ENCODE measurements around the gene SHANK3.
A peak's percentile ranks its signal among the peaks of the same experiment; 100 is the strongest.

SHANK3 gene

DNA sequence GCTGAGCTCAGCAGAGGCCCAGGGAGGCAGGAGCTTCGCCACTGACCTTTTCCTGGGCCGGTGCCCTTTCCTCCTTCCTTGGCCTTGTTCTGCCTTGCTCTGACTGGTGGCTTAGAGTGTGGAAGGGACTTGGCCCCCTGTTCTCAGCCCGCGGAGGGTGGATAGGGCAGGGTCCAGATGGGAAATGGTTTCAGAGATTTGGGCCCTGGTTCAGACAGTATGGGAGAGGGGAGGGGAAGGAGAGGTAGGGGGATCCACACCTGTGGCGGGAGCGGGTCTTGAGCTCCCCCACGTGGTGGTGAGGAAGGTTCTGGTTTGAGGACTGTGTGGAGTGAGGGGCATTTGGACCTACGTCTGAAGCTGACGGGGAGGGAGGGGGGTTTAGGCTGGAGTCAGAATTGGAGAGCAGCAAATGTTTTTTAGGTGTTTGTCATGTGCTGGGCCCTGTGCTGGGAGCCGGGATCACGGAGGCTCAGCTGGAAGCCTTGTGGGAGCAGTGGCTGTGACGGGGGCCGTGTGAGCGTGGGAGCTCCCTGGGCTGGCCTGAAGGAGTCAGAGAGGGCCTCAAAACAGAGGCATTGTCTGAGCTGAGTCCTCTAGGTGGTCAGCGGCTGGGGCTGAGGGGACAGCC lies 27.2 kb downstream of the SHANK3 start:
- no peak overlapping the region for H3K4me3 ChIP-seq (ENCODE audit: low read depth, low read length)
- no peak for DNase-seq (ENCODE audit: low read depth)
- TF ChIP-seq, protein P1, sequence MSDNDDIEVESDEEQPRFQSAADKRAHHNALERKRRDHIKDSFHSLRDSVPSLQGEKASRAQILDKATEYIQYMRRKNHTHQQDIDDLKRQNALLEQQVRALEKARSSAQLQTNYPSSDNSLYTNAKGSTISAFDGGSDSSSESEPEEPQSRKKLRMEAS (IDR thresholded peaks at IDR 0.05; ENCODE audit: low read depth, low read length) = no peak
- TF ChIP-seq, protein P2, sequence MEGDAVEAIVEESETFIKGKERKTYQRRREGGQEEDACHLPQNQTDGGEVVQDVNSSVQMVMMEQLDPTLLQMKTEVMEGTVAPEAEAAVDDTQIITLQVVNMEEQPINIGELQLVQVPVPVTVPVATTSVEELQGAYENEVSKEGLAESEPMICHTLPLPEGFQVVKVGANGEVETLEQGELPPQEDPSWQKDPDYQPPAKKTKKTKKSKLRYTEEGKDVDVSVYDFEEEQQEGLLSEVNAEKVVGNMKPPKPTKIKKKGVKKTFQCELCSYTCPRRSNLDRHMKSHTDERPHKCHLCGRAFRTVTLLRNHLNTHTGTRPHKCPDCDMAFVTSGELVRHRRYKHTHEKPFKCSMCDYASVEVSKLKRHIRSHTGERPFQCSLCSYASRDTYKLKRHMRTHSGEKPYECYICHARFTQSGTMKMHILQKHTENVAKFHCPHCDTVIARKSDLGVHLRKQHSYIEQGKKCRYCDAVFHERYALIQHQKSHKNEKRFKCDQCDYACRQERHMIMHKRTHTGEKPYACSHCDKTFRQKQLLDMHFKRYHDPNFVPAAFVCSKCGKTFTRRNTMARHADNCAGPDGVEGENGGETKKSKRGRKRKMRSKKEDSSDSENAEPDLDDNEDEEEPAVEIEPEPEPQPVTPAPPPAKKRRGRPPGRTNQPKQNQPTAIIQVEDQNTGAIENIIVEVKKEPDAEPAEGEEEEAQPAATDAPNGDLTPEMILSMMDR (IDR thresholded peaks at IDR 0.05; ENCODE audit: low read depth, low read length) = peak; percentile 3

DNA sequence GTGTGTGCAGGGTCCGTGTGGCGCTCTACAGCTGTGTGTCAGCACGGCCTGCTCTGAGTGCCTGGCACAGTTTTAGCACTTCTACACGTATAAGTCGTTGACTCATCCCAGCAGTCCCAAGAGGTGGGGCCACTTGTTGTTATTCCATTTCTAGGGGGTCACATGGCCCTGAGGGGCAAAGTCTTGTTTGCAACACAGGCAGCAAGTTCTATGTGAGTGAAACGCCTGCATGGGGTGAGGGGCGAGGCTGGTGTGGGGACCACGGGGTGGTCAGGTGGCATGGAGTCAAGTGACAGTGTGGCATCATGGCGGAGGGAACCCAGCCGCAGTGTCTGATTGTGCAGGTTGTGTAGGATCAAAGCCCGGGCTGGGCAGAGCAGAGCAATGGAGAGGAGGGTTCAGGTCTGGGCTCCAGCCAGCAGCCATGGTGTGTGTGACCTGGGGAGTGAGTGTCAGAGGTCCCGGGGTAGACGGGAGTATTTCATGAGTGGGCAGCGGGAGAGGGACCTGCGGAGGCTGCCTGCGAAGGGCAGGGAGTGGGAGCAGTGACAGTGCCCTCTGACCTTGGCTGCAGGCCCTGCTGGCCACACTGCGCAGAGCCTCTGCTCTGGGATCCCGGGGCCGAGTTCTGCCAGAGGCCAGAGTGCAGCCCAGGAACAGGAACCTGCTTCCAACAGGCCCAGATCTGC lies 27.9 kb downstream of the SHANK3 start:
- TF ChIP-seq MYC (IDR thresholded peaks at IDR 0.05; ENCODE audit: low read depth, low read length) (no peak), POLR2A (IDR thresholded peaks at IDR 0.05; ENCODE audit: extremely low read depth, insufficient read length) (no peak)
- TF ChIP-seq, protein P2 (IDR thresholded peaks at IDR 0.05; ENCODE audit: low read depth, low read length) = no peak
- no peak for DNase-seq (ENCODE audit: low read depth)
- H3K4me3 ChIP-seq (ENCODE audit: low read depth, low read length) = no peak overlapping the region

DNA sequence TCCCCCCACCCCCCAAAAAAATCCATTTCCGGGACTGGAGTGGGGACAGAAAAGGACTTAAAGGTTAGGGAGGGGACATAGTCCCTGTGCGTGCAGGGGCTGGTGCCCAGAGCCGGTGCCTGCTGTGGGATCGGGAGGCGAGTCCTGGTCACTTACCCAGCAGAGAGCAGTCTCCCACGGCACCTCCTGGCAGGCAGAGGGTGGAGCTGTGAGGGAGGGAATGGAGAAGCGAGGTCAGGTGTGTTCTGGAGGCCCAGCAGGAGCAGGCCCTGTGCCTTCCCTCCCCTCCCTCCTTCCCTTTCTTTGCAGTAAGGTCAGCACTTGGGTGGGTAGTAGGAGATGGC lies 28.4 kb downstream of the SHANK3 start:
- TF ChIP-seq POLR2A (IDR thresholded peaks at IDR 0.05; ENCODE audit: extremely low read depth, insufficient read length) (no peak), MYC (IDR thresholded peaks at IDR 0.05; ENCODE audit: low read depth, low read length) (no peak)
- TF ChIP-seq, protein P1 (IDR thresholded peaks at IDR 0.05; ENCODE audit: low read depth, low read length) = no peak
- TF ChIP-seq, protein P2 (IDR thresholded peaks at IDR 0.05; ENCODE audit: low read depth, low read length) = no peak
- no peak for DNase-seq (ENCODE audit: low read depth)
- no peak overlapping the region for H3K4me3 ChIP-seq (ENCODE audit: low read depth, low read length)

DNA sequence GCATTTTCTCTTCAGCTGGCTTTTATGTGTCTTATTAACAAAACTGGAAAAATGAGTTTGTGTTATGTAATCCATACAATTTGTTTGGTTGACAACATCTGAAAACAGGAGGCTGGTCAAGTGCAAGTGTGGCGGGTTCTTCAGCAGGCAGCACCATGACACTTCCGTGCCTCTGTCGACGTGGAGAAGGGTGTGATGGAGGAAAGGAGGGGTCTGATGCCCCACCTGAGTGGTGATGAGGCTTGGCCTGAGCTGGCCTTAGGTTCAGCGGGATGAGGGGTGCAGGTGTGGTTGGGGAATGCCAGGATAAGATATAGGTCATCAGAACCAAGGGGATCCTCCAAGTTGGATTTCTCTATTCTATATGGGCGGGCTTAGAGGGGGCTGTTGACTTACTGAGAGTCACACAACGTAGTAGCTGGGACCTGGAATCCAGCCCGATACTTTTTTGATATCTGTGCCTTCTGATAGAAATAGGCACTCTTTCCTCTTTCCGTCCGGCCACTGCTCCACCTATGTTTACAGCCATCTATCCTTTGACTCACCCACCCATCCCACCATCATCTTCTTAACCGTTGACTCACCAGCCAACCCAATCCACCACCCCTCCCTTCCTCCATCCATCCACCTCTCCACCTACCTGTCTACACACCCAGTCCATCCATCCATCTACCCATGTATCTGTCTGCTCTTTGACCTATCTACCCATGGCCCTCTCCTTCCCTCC lies 29.0 kb downstream of the SHANK3 start:
- TF ChIP-seq, protein P1 (IDR thresholded peaks at IDR 0.05; ENCODE audit: low read depth, low read length) = no peak
- TF ChIP-seq POLR2A (IDR thresholded peaks at IDR 0.05; ENCODE audit: extremely low read depth, insufficient read length) = no peak
- no peak for TF ChIP-seq MYC (IDR thresholded peaks at IDR 0.05; ENCODE audit: low read depth, low read length)
- TF ChIP-seq, protein P2 (IDR thresholded peaks at IDR 0.05; ENCODE audit: low read depth, low read length) = no peak
- no peak for DNase-seq (ENCODE audit: low read depth)
- H3K4me3 ChIP-seq (ENCODE audit: low read depth, low read length) = no peak overlapping the region

DNA sequence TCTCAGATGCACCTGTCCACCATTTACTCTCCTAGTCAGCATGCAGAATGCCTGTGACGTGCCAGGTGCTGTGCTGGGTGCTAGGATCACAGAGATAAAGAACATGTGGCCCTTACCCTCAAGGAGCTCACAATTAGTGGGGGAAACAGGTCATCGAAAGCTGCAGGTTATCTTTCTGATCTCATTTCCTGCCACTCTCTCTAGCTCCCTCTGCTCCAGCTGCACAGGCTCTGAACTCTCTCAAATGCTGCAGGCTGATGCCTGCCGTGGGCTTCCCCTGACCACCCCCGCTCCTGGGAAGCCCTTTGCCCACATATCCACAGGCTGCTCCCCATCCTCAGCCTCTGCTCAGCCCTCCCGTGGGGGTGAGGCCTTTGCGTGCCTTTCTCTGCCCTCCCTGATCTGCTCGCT lies 29.6 kb downstream of the SHANK3 start:
- H3K4me3 ChIP-seq (ENCODE audit: low read depth, low read length) = no peak overlapping the region
- DNase-seq (ENCODE audit: low read depth) = no peak
- TF ChIP-seq MYC (IDR thresholded peaks at IDR 0.05; ENCODE audit: low read depth, low read length) (no peak), POLR2A (IDR thresholded peaks at IDR 0.05; ENCODE audit: extremely low read depth, insufficient read length) (no peak)
- TF ChIP-seq, protein P1 (IDR thresholded peaks at IDR 0.05; ENCODE audit: low read depth, low read length) = no peak
- TF ChIP-seq, protein P2 (IDR thresholded peaks at IDR 0.05; ENCODE audit: low read depth, low read length) = no peak

Measured in NB4 (cell line).